HepG2 (cell line): ENCODE results near the gene SNAPC3. TPM values are rescaled to one million over a fixed set of nuclear protein-coding genes. Genes with fewer than 3 reads are reported as not detected.

Experiments
- ARID4A ChIP-seq: sonication (generic); formaldehyde crosslinking; IDR thresholded peaks from 2 replicates; pipeline ENCODE4 v1.5.0; 2020; ENCODE audit warnings: mild to moderate bottlenecking, missing genetic modification reagents, borderline replicate concordance
- ATF5 ChIP-seq: sonication (generic); formaldehyde crosslinking; IDR thresholded peaks from 2 replicates; pipeline ENCODE4 v1.4.0; 2020; ENCODE audit warnings: mild to moderate bottlenecking, low read depth, missing genetic modification reagents
- CBX5 ChIP-seq: sonication (generic); formaldehyde crosslinking; IDR thresholded peaks from 2 replicates; pipeline ENCODE4 v1.4.0; 2020; ENCODE audit warnings: missing genetic modification reagents, borderline replicate concordance
- GABPA ChIP-seq, 2 experiments: IDR thresholded peaks; 2 replicates each; pipeline ENCODE4 v1.6.1; 2011 to 2016; ENCODE audit warnings: low read depth in 2 of 2, low read length in 1 of 2, missing biosample characterization in 1 of 2, missing genetic modification characterization in 1 of 2
- HCFC1 ChIP-seq: fragments of 150-350 bp; IDR thresholded peaks from 2 replicates; pipeline ENCODE4 v1.6.1; 2014; ENCODE audit warnings: low read depth, low read length
- HDAC6 ChIP-seq: fragments of 200-600 bp; sonication (generic); IDR thresholded peaks from 2 replicates; pipeline ENCODE4 v1.7.0; 2017; ENCODE audit warnings: mild to moderate bottlenecking, antibody characterized with exemption, low read length, low read depth
- IRF1 ChIP-seq: sonication (generic); formaldehyde crosslinking; IDR thresholded peaks from 2 replicates; pipeline ENCODE4 v1.4.0; 2020; ENCODE audit warnings: low read depth, mild to moderate bottlenecking, missing genetic modification reagents
- JUN ChIP-seq: sonication (generic); formaldehyde crosslinking; IDR thresholded peaks from 2 replicates; pipeline ENCODE4 v1.4.0; 2020; ENCODE audit warnings: mild to moderate bottlenecking, missing genetic modification reagents
- NFIC ChIP-seq: IDR thresholded peaks from 2 replicates; pipeline ENCODE4 v1.6.1; 2012; ENCODE audit warnings: mild to moderate bottlenecking, low read length, inconsistent platforms
- PHF8 ChIP-seq: sonication (generic); formaldehyde crosslinking; IDR thresholded peaks from 2 replicates; pipeline ENCODE4 v1.5.0; 2020; ENCODE audit warnings: missing genetic modification reagents
- PRDM10 ChIP-seq: sonication (generic); formaldehyde crosslinking; IDR thresholded peaks from 2 replicates; pipeline ENCODE4 v1.4.0; 2020; ENCODE audit warnings: low read depth, missing genetic modification reagents
- RXRB ChIP-seq: IDR thresholded peaks from 2 replicates; pipeline ENCODE4 v1.6.1; 2016; ENCODE audit warnings: borderline replicate concordance, missing genetic modification reagents, missing compliant biosample characterization
- TFDP2 ChIP-seq: sonication (generic); formaldehyde crosslinking; IDR thresholded peaks from 2 replicates; pipeline ENCODE4 v1.4.0; 2020; ENCODE audit warnings: missing genetic modification reagents
- ZNF205 ChIP-seq: IDR thresholded peaks from 2 replicates; pipeline ENCODE4 v1.6.1; 2018; ENCODE audit warnings: missing biosample characterization, missing genetic modification reagents
- ZNF547 ChIP-seq: sonication (generic); formaldehyde crosslinking; IDR thresholded peaks from 2 replicates; pipeline ENCODE4 v1.5.1; 2020; ENCODE audit warnings: mild to moderate bottlenecking, missing genetic modification reagents
- ZNF691 ChIP-seq: sonication (generic); formaldehyde crosslinking; IDR thresholded peaks from 2 replicates; pipeline ENCODE4 v1.4.0; 2020; ENCODE audit warnings: missing genetic modification reagents, low read depth, mild to moderate bottlenecking, borderline replicate concordance
- polyA plus RNA-seq, 8 experiments: library from polyadenylated mRNA; depleted of rRNA in 3 of 8; stranded (reverse) in 7 of 8; unstranded in 1 of 8; fragments of >200 nt; fragmentation: Illumina TruSeq in 4 of 8; extraction: Trizol in 4 of 8; gene quantifications; 2 replicates each; pipeline versions ENCODE4 v1.2.1 to v1.2.3, GENCODE V29; 2011 to 2016; ENCODE audit warnings: low read depth in 4 of 8, missing spikeins in 1 of 8, mixed read lengths in 1 of 8; ENCODE audit not compliant: insufficient read depth in 1 of 8
- total RNA-seq, 5 experiments: library from RNA; depleted of rRNA; stranded (reverse); fragments of >200 nt; fragmentation: Illumina TruSeq; extraction: Trizol; gene quantifications; 2 replicates each; pipeline ENCODE4 v1.2.3, GENCODE V29; 2016; ENCODE audit warnings: low read depth in 1 of 5

The SNAPC3 gene
- total and polyA plus RNA-seq, 2 of the 13 experiments (the other 11 are each of a cell fraction or from before 2014, with no cell fraction given): 25.6 to 26.0 TPM

- TF ChIP-seq TFDP2 (CRISPR knock-in tag): peak; percentile 80
- TF ChIP-seq JUN (CRISPR knock-in tag): no peak
- TF ChIP-seq CBX5: no peak
- TF ChIP-seq HDAC6: no peak
- TF ChIP-seq NFIC: peak; percentile 37; the same call in 1 of the 2 replicates
- TF ChIP-seq IRF1 (CRISPR knock-in tag): no peak
- peak; percentile 82; the same call in 1 of the 2 replicates for TF ChIP-seq ZNF547 (CRISPR knock-in tag)
- no peak for TF ChIP-seq ATF5 (CRISPR knock-in tag)
- no peak for TF ChIP-seq HCFC1
- peak; percentile 62; the same call in 1 of the 2 replicates for TF ChIP-seq PHF8 (CRISPR knock-in tag)
- peak; percentile 99 for TF ChIP-seq PRDM10 (CRISPR knock-in tag)
- no peak for TF ChIP-seq GABPA (IDR thresholded peaks at IDR 0.05; ENCODE audit: low read depth, low read length)
- peak; percentile 25; the same call in 1 of the 2 replicates for TF ChIP-seq GABPA (CRISPR knock-in tag; IDR thresholded peaks at IDR 0.05; ENCODE audit: low read depth)
- TF ChIP-seq RXRB: peak; percentile 27; the same call in 1 of the 2 replicates
- no peak for TF ChIP-seq ZNF205 (CRISPR knock-in tag)
- TF ChIP-seq ARID4A: peak; percentile 61; the same call in 1 of the 2 replicates
- TF ChIP-seq ZNF691: peak; percentile 45
Observed at GRCh38 chr9:15510789-15511575, 88.3 kb downstream of the SNAPC3 start, which contains the start of gene PSIP1 (continued).
